HEK293 (cell line): ENCODE measurements around the gene C1QL4.

Experiments
- GLI4 ChIP-seq: fragments of 450-650 bp; formaldehyde crosslinking; IDR thresholded peaks from 2 replicates; pipeline ENCODE4 v1.5.1; 2016; ENCODE audit warnings: missing biosample characterization, missing genetic modification characterization
- MZF1 ChIP-seq: fragments of 450-650 bp; formaldehyde crosslinking; IDR thresholded peaks from 2 replicates; pipeline ENCODE4 v1.5.1; 2017; ENCODE audit warnings: missing biosample characterization, missing genetic modification characterization, borderline replicate concordance
- YY1 ChIP-seq: fragments of 450-650 bp; formaldehyde crosslinking; IDR thresholded peaks from 2 replicates; pipeline ENCODE4 v1.5.1; 2018; ENCODE audit warnings: missing biosample characterization, missing genetic modification characterization
- ZBTB11 ChIP-seq: fragments of 450-650 bp; formaldehyde crosslinking; conservative IDR thresholded peaks from 2 replicates; pipeline ENCODE4 v1.5.1; 2016; ENCODE audit warnings: low read depth, missing biosample characterization, missing genetic modification characterization
- ZNF324 ChIP-seq: fragments of 450-650 bp; formaldehyde crosslinking; IDR thresholded peaks from 2 replicates; pipeline ENCODE4 v1.5.1; 2016; ENCODE audit warnings: missing biosample characterization, missing genetic modification characterization
- ZNF510 ChIP-seq: fragments of 450-650 bp; formaldehyde crosslinking; IDR thresholded peaks from 2 replicates; pipeline ENCODE4 v1.5.1; 2018; ENCODE audit warnings: mild to moderate bottlenecking, missing genetic modification characterization, missing biosample characterization; ENCODE audit not compliant: insufficient replicate concordance
- ZNF530 ChIP-seq: fragments of 450-650 bp; formaldehyde crosslinking; IDR thresholded peaks from 2 replicates; pipeline ENCODE4 v1.5.1; 2016; ENCODE audit warnings: low read depth, missing biosample characterization, missing genetic modification characterization
- ZNF585B ChIP-seq: fragments of 450-650 bp; formaldehyde crosslinking; IDR thresholded peaks from 2 replicates; pipeline ENCODE4 v1.5.1; 2016; ENCODE audit warnings: missing biosample characterization, missing genetic modification characterization
- ZNF639 ChIP-seq: fragments of 450-650 bp; formaldehyde crosslinking; IDR thresholded peaks from 2 replicates; pipeline ENCODE4 v1.5.1; 2016; ENCODE audit warnings: missing biosample characterization, missing genetic modification characterization
- ZNF747 ChIP-seq: fragments of 450-650 bp; formaldehyde crosslinking; IDR thresholded peaks from 2 replicates; pipeline ENCODE4 v1.5.1; 2016; ENCODE audit warnings: missing biosample characterization, missing genetic modification characterization
- ZNF76 ChIP-seq: fragments of 450-650 bp; formaldehyde crosslinking; IDR thresholded peaks from 2 replicates; pipeline ENCODE4; 2016; ENCODE audit warnings: low read depth, missing biosample characterization, missing genetic modification characterization, borderline replicate concordance
- ZNF792 ChIP-seq: fragments of 450-650 bp; formaldehyde crosslinking; IDR thresholded peaks from 2 replicates; pipeline ENCODE4 v1.5.1; 2016; ENCODE audit warnings: missing biosample characterization, missing genetic modification characterization
- TF ChIP-seq, protein P1 (sequence below): fragments of 450-650 bp; formaldehyde crosslinking; IDR thresholded peaks from 2 replicates; pipeline ENCODE4 v1.5.1; 2016; ENCODE audit warnings: missing biosample characterization, missing genetic modification characterization
- TF ChIP-seq, protein P2 (sequence below): fragments of 450-650 bp; formaldehyde crosslinking; IDR thresholded peaks from 2 replicates; pipeline ENCODE4 v1.5.1; 2016; ENCODE audit warnings: missing biosample characterization, missing genetic modification characterization

GRCh38 chr12:49284672-49285071, 52.3 kb downstream of the C1QL4 start:
- TF ChIP-seq YY1 (tag by site-specific recombination) (no peak), ZBTB11 (no peak), ZNF324 (tag by site-specific recombination) (no peak), ZNF530 (tag by site-specific recombination) (no peak), ZNF76 (tag by site-specific recombination) (no peak), GLI4 (tag by site-specific recombination) (no peak), ZNF747 (no peak), ZNF792 (tag by site-specific recombination) (no peak), ZNF585B (no peak), ZNF639 (tag by site-specific recombination) (no peak), ZNF510 (tag by site-specific recombination) (no peak), MZF1 (no peak)
- TF ChIP-seq, protein P1, sequence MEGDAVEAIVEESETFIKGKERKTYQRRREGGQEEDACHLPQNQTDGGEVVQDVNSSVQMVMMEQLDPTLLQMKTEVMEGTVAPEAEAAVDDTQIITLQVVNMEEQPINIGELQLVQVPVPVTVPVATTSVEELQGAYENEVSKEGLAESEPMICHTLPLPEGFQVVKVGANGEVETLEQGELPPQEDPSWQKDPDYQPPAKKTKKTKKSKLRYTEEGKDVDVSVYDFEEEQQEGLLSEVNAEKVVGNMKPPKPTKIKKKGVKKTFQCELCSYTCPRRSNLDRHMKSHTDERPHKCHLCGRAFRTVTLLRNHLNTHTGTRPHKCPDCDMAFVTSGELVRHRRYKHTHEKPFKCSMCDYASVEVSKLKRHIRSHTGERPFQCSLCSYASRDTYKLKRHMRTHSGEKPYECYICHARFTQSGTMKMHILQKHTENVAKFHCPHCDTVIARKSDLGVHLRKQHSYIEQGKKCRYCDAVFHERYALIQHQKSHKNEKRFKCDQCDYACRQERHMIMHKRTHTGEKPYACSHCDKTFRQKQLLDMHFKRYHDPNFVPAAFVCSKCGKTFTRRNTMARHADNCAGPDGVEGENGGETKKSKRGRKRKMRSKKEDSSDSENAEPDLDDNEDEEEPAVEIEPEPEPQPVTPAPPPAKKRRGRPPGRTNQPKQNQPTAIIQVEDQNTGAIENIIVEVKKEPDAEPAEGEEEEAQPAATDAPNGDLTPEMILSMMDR, result no peak
- TF ChIP-seq, protein P2, sequence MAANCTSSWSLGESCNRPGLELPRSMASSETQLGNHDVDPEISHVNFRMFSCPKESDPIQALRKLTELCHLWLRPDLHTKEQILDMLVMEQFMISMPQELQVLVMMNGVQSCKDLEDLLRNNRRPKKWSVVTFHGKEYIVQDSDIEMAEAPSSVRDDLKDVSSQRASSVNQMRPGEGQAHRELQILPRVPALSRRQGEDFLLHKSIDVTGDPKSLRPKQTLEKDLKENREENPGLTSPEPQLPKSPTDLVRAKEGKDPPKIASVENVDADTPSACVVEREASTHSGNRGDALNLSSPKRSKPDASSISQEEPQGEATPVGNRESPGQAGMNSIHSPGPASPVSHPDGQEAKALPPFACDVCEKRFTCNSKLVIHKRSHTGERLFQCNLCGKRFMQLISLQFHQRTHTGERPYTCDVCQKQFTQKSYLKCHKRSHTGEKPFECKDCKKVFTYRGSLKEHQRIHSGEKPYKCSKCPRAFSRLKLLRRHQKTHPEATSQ (tag by site-specific recombination), result no peak
